ENCODE results near the gene MAD1L1. TPM values are rescaled to one million over a fixed set of nuclear protein-coding genes. Genes with fewer than 3 reads are reported as not detected.

The MAD1L1 gene
- total RNA-seq, 1 experiment from 2014 or later = 78.6 TPM

GRCh38 chr7:2118630-2119190 is 114.0 kb downstream of the MAD1L1 start:
- DNase-seq (ENCODE audit: low read depth) = no peak

- no peak for DNase-seq (ENCODE audit: low read depth)
Measured at GRCh38 chr7:2118056-2118455, 114.7 kb downstream of the MAD1L1 start.

DNA sequence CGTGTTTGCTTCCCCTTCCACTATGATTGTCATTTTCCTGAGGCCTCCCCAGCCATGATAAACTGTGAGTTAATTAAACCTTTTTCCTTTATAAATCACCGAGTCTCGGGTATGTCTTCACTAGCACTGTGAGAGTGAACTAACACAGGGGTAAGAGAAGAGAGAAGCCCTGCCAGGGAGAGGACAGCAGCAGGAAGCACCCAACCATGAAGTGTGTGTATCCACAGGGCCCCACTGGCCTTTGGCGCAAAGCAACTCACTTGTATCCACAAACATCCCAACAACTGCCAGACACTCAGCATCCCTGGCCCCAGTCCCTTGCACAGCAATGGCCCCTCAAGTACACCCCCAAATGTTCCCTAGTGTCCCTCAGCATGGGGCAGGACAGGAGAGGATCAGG is 115.1 kb downstream of the MAD1L1 start:
- DNase-seq (ENCODE audit: low read depth) = no peak

DNA sequence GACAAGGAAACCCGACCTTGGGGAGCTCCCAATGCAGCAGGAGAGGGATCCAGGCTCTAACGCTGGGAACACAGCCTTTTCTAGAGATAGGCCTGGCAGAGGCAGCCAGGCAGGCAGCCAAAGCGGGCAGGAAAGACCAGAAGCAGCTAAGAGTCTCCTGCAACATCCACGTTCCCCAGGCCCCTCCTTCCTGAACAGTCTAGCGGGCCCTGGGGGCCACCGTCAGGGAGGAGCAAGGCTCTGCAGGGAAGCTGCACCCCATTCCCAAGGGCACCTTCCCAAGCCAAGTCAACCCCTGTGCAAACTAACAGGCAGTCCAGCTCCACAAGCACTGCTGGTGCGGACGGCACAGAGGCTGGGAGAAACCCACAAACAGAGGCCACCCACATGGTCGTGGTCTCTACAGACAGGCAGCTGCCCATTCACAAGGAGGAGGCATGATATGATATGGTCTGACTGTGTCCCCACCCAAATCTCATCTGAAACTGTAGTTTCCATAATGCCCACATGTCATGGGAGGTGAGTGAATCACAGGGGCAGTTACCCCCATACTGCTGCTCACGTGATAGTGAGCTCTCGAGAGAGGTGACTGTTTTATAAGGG is 115.7 kb downstream of the MAD1L1 start:
- peak; percentile 68 for DNase-seq (ENCODE audit: low read depth)

DNA sequence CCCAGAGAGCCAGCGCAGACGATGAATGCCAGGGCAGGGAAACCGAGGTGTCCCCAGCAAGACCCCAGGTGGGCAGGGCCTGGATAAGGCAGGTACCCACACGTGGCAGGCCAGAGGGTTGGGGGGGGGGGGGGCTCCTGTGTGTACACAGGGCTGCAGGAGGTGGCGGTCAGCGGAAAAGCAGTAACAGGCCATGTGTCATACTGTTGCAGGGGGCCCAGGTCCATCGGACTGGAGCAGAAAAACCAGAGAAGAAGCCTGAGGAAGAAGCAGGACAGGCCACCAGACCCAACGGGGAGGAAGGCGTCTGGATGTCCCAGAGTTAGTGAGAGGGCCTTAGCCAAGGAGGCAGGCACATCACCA is 116.3 kb downstream of the MAD1L1 start:
- DNase-seq (ENCODE audit: low read depth) = no peak

DNA sequence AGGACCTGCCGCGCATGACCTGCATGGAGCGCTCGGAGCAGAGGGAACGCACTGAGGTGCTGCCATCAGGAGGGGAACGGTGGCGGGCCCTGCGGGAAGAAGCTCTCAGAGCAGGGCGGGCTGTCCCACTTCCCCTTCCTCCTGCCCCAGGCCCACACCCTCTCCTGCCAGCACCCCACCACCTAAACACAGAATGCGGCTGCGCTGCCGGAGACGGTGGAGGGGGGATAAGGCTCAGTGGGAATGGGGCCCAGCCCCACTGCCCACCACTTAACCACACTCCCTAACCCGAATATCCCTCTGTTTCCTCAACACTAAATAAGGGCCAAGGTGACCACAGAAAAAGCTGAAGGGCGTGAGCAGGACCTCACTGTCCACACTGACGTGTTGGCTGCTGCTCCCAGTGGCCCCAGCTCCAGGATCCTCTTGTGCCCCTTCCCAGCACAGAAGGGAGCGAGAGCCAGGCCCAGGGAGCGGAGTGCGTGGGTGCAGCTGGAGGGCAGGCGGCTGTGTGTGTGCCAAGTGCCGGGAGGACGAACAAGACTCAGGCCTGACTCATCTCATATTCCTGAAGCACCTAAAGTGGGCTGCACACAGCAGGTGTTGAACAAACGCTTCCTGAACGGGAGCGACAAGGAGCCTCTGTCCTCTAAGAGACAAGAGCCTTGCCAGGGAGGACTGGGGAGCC is 116.8 kb downstream of the MAD1L1 start:
- peak; percentile 62 for DNase-seq (ENCODE audit: low read depth)

DNA sequence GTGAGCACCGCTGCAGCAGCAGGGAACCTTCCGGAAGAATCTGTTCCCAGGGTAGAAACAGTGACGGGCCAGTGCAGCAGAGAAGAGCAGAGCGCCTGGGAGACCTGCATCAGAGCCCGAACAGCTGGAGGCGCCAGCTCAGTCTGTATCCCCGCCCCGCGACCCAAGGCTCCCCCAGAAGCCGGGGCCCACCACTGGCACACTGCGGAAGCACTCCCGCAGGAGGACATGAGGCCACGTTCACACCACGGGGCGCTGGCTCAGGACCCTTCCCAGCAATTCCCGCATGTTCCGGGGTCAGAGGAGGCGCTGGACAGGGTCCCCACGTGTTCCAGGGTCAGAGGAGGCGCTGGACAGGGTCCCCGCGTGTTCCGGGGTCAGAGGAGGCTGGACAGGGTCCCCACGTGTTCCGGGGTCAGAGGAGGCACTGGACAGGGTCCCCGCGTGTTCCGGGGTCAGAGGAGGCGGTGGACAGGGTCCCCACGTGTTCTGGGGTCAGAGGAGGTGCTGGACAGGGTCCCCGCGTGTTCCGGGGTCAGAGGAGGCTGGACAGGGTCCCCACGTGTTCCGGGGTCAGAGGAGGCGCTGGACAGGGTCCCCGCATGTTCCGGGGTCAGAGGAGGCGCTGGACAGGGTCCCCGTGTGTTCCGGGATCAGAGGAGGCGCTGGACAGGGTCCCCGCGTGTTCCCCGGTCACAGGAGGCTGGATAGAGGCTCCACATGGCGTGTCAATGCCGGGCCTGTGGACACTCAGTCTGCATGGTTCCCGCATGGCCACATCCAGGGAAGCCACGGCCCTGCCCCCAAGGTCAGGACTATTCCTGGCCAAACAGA is 117.6 kb downstream of the MAD1L1 start:
- no peak for DNase-seq (ENCODE audit: low read depth)

DNA sequence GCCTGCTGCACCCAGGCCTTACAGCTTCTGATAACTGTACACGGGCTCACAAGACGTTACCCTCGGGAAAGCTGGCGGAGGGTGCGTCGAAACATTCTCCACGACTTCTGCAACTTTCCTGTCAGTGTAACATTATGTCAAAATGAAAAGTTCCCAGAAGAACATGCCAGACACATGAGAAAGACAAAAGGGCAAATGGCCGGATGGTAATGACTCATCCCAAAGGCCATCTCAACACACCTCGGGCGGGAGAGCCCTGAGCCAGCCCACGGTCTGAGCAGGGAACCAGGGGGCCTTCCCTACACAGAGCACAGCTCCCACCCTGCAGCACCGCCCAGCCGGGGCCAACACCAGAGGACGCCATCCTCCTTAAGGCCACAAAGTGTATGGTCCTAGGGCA is 118.7 kb downstream of the MAD1L1 start:
- DNase-seq (ENCODE audit: low read depth) = peak; percentile 78

- DNase-seq (ENCODE audit: low read depth) = no peak
Measured at GRCh38 chr7:2112261-2113198, 120.2 kb downstream of the MAD1L1 start.

DNA sequence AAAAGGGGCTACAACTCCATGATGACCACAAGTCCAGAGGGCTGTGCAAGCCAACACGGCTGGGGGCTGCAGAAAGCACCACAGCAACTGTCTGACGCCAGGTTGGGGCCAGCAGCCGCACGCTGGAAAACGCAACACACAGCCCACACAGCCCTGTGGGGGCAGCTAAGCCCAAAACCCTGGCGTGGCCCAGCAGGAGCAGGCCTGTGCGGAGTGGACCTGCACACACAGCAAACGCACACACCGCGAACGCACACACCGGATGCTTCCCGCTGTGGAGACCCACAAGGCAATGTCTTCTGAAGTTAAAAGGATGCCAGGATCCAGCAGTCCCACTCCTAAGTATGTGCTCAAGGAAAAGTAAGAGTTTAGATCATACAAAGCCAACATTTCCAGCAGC is 121.2 kb downstream of the MAD1L1 start:
- no peak for DNase-seq (ENCODE audit: low read depth)

GRCh38 chr7:2110610-2111396 is 121.9 kb downstream of the MAD1L1 start:
- DNase-seq (ENCODE audit: low read depth) = no peak

- peak; percentile 97 for DNase-seq (ENCODE audit: low read depth)
Measured at GRCh38 chr7:2109936-2110609, 122.7 kb downstream of the MAD1L1 start.

GRCh38 chr7:2109251-2109872 is 123.4 kb downstream of the MAD1L1 start:
- DNase-seq (ENCODE audit: low read depth) = no peak

DNA sequence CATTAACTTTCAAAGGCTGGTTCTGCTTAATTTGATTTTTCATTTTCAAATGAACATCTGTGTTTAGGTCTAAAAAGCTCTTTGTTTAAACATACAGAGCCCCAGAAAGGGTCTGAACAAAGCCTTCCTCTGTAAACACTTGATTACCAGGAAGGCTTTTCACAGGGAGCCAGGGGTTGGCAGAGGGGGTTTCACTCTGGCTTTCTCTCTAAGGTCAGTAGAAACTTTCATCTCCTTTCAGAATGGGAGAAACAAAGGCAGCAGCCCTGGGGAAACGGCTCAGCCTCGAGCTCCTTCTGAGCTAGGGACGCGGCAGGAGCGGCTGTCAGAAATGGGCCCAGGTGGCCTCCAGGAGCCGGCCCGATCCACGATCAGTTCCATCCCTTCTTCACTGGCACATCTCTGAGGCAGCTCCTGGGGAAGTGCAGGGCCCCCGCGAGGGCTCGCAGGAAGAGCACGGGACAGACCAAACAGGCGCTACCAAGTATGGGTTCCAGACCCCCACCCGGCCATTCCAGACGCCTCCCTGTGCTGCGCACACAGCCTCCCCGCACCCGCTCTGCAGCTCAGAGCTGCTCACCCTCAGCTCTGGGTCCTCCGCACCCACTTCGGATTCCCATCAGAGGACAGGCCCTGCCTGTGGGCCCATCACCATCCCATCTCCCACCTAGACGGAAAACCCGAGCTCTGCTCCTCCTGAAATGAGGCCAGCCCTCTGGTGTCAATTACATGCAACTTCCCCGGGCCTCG is 124.1 kb downstream of the MAD1L1 start:
- DNase-seq (ENCODE audit: low read depth) = no peak

- no peak for DNase-seq (ENCODE audit: low read depth)
Measured at GRCh38 chr7:2108071-2108455, 124.7 kb downstream of the MAD1L1 start.

DNA sequence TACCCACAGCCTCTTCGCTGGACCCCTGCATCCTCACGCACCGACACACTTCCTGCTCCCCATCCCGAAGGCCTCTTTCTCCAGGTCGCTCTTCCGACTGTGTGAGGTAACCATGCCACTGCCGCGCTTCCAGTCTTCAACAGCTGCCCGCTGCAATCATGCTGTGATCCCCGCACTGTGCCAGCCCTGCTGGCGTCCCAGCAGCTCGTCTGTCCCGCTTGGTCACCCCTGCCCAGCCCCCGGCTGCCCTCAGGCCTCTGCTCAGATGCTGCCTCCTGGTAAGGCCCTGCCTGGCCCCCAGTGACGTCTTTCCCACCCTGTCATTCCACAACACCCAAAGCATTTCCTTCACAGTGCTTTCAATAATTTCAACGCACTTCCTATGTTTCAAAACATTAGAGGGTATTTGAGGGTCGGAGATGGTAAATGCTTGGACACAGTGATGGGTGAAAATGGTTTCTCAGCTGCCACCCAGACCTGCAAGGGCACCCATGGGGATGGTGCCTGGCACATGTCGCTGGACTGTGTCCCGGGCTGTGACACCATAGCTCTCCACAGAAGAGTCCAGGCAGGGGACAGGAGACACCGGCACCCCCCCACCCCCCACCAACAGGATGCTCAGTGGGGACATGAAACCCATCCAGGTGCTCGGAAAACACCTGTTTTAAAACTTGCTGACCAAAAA is 125.2 kb downstream of the MAD1L1 start:
- DNase-seq (ENCODE audit: low read depth) = no peak

DNA sequence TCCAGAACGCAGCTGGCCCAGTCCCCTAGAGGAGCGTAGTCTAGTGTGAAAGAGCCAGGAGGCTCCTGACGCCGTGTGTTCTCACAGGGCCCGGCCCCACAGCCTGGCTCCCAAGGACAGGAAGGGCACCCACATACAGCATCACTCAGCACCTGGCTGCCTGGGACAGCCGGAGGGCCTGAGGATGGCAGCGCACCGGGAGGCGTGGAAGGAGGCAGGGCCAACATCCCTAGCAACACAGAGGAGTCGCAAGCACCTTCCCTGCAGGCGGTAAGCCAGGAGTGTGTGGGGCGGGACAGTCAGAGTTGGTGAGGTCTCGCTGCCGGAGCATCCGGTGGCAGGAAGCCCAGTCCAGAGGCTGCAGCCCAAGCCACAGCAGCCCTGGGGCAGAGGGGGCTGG is 125.8 kb downstream of the MAD1L1 start:
- DNase-seq (ENCODE audit: low read depth) = no peak

GRCh38 chr7:2106440-2106839 is 126.3 kb downstream of the MAD1L1 start:
- no peak for DNase-seq (ENCODE audit: low read depth)

All from LHCN-M2 (cell line).